ENCODE results near the gene TADA2B.

The TADA2B gene

GRCh38 chr4:7049739-7050138 lies 6.6 kb downstream of the TADA2B start:
- Mint-ChIP-seq H3K4me1 (ENCODE audit: low read depth in 2 of 2) (peaks cover 39 to 44% of the 10 kb centered on the region in 2 donors), H3K4me3 (peak overlapping the region in 1 of 2 donors; percentile 34), H3K36me3 (ENCODE audit: insufficient read depth) (peaks cover 43% of the 10 kb centered on the region), H3K27me3 (no peaks in the 10 kb centered on the region), H3K9me3 (no peaks in the 10 kb centered on the region), H3K27ac (peak overlapping the region; percentile 46 to 84)
- ATAC-seq (replicated peaks): no peak
- DNase-seq: no peak

GRCh38 chr4:7050481-7051143 lies 7.4 kb downstream of the TADA2B start:
- peaks cover 51% of the 10 kb centered on the region for H3K36me3 Mint-ChIP-seq (ENCODE audit: insufficient read depth)
- DNase-seq (no peak), ATAC-seq (replicated peaks) (no peak)
- peaks cover 35% of the 10 kb centered on the region in 2 donors for H3K4me1 Mint-ChIP-seq (ENCODE audit: low read depth in 2 of 2)
- H3K27me3 Mint-ChIP-seq: no peaks in the 10 kb centered on the region
- H3K9me3 Mint-ChIP-seq: no peaks in the 10 kb centered on the region
- no peak overlapping the region for H3K4me3 Mint-ChIP-seq
- no peak overlapping the region for H3K27ac Mint-ChIP-seq

DNA sequence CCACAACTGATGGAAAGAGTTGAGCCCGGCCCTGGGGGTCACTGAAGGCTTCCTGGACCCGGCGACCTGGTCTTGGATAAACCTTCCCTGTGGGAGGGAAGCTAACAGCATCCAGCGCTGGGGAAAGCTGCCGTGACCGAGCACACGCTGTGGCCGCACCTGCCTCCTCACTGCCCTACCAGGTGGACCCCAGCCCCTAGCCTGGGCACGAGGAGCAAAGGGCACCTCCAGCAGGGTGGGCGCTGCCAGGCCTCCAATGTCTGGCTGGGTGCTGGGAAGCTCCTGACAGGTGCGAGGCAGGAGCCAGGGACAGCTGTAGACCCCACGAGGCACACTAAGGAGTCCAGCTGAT lies 7.9 kb downstream of the TADA2B start:
- Mint-ChIP-seq H3K27me3 (no peaks in the 10 kb centered on the region), H3K36me3 (ENCODE audit: insufficient read depth) (peaks cover 52% of the 10 kb centered on the region), H3K4me1 (ENCODE audit: low read depth in 2 of 2) (peaks cover 31 to 32% of the 10 kb centered on the region in 2 donors), H3K9me3 (no peaks in the 10 kb centered on the region), H3K4me3 (no peak overlapping the region), H3K27ac (no peak overlapping the region)
- no peak for DNase-seq
- ATAC-seq (replicated peaks): no peak

DNA sequence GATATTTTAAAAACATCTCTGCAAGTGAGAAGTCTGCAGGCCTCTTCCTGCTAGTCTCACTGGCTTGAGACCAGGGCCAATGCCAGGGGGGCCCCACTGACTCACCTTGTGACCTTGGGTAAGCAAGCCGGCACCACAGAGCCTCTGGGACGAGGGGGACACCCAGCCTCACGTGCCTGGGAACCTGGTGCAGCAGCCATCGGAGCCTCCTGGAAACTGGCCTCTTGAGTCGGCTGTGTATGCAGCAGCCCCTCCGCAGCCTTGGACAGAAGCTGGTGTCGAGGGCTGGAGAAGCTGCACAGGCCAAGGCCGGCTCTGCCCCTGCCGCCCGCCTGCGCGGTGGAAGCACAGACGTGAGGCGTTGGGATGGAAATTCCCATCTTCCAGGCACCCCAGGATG lies 8.7 kb downstream of the TADA2B start:
- DNase-seq (no peak), ATAC-seq (replicated peaks) (no peak)
- no peak overlapping the region for H3K4me3 Mint-ChIP-seq
- H3K27ac Mint-ChIP-seq: no peak overlapping the region
- no peaks in the 10 kb centered on the region for H3K27me3 Mint-ChIP-seq
- no peaks in the 10 kb centered on the region for H3K9me3 Mint-ChIP-seq
- peaks cover 58% of the 10 kb centered on the region for H3K36me3 Mint-ChIP-seq (ENCODE audit: insufficient read depth)
- H3K4me1 Mint-ChIP-seq (ENCODE audit: low read depth in 2 of 2): peaks cover 24 to 28% of the 10 kb centered on the region in 2 donors

- Mint-ChIP-seq H3K27ac (peak overlapping the region in 1 of 2 donors; percentile 87), H3K4me1 (ENCODE audit: low read depth in 2 of 2) (peaks cover 20 to 24% of the 10 kb centered on the region in 2 donors), H3K4me3 (no peak overlapping the region), H3K36me3 (ENCODE audit: insufficient read depth) (peaks cover 61% of the 10 kb centered on the region), H3K27me3 (no peaks in the 10 kb centered on the region), H3K9me3 (no peaks in the 10 kb centered on the region)
- ATAC-seq (replicated peaks) (no peak), DNase-seq (no peak)
Observed at GRCh38 chr4:7052313-7052712, 9.1 kb downstream of the TADA2B start.

DNA sequence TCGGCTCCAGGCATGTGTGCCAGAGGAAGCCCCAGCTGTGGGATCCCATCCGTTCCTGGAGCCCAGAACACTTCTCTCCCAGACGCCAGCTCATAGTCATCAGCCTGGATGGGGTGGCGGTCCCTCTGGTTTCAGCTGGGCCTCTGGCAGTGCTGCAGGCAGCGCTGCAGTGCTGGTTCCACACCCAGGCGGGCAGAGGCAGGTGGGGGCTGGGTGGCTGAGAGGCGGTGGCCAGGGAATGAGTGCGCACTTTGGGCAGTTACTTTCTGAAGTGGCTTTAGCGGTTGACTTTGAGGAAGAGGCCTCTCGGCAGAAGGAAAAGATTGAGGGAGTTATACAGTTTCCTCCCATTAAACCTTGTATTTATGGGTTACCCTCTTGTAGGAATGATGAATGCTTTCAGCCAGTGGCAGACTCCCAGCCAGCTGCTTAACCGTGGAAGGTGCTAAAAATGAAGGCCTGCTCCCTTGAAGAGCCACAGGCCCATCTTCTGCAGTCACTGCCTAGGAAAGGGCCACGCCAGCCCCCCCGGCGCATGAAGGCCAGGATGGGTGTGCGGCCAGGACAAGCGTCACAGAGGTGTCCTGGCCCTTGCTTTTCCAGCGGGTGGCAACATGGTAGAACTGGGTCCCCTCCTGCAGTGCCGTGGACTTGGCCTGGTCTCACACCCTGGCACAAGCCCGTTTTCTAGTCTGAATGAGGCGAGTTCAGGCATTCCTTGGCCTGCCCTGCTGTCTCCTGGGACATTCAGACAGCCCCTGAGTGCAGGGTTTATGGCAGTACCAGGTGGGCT lies 9.9 kb downstream of the TADA2B start:
- DNase-seq (no peak), ATAC-seq (replicated peaks) (no peak)
- Mint-ChIP-seq H3K4me3 (no peak overlapping the region), H3K4me1 (ENCODE audit: low read depth in 2 of 2) (peaks cover 16 to 18% of the 10 kb centered on the region in 2 donors), H3K27me3 (no peaks in the 10 kb centered on the region), H3K9me3 (no peaks in the 10 kb centered on the region), H3K36me3 (ENCODE audit: insufficient read depth) (peaks cover 63% of the 10 kb centered on the region), H3K27ac (peak overlapping the region in 1 of 2 donors; percentile 87)

GRCh38 chr4:7054106-7054880 lies 11.1 kb downstream of the TADA2B start:
- H3K27ac Mint-ChIP-seq: peak overlapping the region; percentile 5 to 49
- peaks cover 70% of the 10 kb centered on the region for H3K36me3 Mint-ChIP-seq (ENCODE audit: insufficient read depth)
- no peaks in the 10 kb centered on the region for H3K9me3 Mint-ChIP-seq
- ATAC-seq (replicated peaks) (no peak), DNase-seq (no peak)
- H3K4me3 Mint-ChIP-seq: no peak overlapping the region
- H3K27me3 Mint-ChIP-seq: no peaks in the 10 kb centered on the region
- peaks cover 16 to 17% of the 10 kb centered on the region in 2 donors for H3K4me1 Mint-ChIP-seq (ENCODE audit: low read depth in 2 of 2)

DNA sequence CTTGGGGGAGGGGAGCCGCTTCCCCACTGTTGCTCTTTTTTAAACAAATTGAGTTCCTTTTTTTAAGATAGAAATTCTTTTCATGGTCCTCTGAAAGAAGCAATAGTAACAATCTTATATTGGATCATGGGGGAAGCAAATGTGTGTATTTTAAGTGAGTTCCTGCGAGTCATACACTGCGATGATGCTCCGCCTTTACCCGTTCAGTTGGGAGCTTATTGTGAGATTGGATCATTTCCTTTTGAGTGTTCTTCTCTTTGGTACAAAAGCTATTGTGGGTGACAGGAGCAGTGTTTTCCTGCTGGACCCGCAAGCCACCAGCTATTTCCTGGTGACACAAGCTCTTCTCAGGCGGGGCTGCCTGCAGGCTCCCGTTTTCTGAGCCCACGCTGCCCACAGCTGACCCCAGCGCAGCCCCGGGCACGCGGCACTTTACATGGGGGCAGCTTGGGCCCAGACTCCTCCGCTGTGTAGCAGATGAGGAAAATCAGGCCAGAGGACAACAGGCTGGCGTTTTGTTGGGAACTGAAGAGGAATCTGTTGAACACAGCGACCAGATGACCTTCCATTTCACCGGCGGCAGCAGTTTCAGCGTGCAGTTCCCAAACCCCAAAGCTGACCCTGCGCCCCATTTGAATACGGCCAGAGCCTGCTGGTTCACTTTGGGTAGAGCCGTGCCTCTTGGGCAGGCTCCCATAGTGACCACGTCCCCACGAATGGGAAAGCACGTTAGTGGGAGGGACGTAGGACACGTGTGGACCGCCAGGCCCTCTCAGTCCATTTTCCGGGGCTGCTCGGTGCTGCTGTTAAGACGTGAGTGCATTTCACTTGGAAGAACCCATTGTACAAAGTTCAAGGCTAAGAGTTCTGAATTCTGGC lies 12.2 kb downstream of the TADA2B start:
- Mint-ChIP-seq H3K4me1 (ENCODE audit: low read depth in 2 of 2) (peaks cover 10 to 13% of the 10 kb centered on the region in 2 donors), H3K27ac (no peak overlapping the region), H3K36me3 (ENCODE audit: insufficient read depth) (peaks cover 74% of the 10 kb centered on the region), H3K4me3 (no peak overlapping the region), H3K9me3 (no peaks in the 10 kb centered on the region), H3K27me3 (no peaks in the 10 kb centered on the region)
- DNase-seq (no peak), ATAC-seq (replicated peaks) (no peak)

DNA sequence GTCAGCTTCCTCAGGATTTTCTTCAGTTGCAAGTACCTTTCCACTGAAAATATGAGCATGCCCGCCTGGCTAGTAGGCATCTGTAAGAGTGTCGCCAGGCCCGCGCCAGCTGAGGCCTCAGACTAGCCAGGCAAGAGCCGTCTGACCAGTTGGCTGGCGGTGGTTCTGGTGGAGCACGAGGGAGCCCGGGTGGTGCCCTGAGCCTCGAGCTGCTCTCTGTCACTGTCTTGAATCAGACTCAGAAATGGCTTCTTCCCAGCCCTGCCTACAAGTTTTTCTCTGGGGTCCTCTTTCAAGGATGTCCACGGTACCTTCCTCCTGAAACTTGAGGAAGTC lies 12.8 kb downstream of the TADA2B start:
- DNase-seq (no peak), ATAC-seq (replicated peaks) (no peak)
- Mint-ChIP-seq H3K27ac (no peak overlapping the region), H3K4me1 (ENCODE audit: low read depth in 2 of 2) (peaks cover 10 to 13% of the 10 kb centered on the region in 2 donors), H3K27me3 (no peaks in the 10 kb centered on the region), H3K4me3 (no peak overlapping the region), H3K9me3 (no peaks in the 10 kb centered on the region), H3K36me3 (ENCODE audit: insufficient read depth) (peaks cover 74% of the 10 kb centered on the region)

DNA sequence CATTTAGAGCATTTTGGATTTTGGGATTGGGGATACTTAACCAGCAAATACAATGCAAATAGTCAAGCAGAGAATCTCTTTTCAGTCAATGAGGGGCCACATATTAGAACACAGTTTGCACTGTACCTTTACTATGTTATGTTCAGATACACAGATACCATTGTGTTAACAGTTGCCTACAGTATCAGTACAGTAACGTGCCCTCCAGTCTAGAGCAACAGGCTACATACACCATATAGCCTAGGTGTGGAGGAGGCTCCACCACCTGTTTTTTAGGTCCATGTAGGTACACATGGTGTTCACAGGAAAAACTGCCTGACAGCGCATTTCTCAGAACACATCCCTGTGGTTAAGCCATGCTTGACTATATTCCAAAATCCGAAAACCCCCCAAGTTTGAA lies 15.6 kb downstream of the TADA2B start:
- Mint-ChIP-seq H3K4me3 (no peak overlapping the region), H3K27me3 (no peaks in the 10 kb centered on the region), H3K27ac (peak overlapping the region in 1 of 2 donors; percentile 49), H3K36me3 (ENCODE audit: insufficient read depth) (peaks cover 91% of the 10 kb centered on the region), H3K9me3 (no peaks in the 10 kb centered on the region), H3K4me1 (ENCODE audit: low read depth in 2 of 2) (peaks cover 6 to 23% of the 10 kb centered on the region in 2 donors)
- ATAC-seq (replicated peaks): no peak
- DNase-seq: no peak

GRCh38 chr4:7059662-7060061 lies 16.5 kb downstream of the TADA2B start:
- Mint-ChIP-seq H3K27ac (no peak overlapping the region), H3K4me3 (no peak overlapping the region), H3K9me3 (no peaks in the 10 kb centered on the region), H3K27me3 (no peaks in the 10 kb centered on the region), H3K4me1 (ENCODE audit: low read depth in 2 of 2) (peaks cover 6 to 27% of the 10 kb centered on the region in 2 donors), H3K36me3 (ENCODE audit: insufficient read depth) (peaks cover 82% of the 10 kb centered on the region)
- no peak for DNase-seq
- no peak for ATAC-seq (replicated peaks)

GRCh38 chr4:7060346-7061150 lies 17.4 kb downstream of the TADA2B start:
- ATAC-seq (replicated peaks) (no peak), DNase-seq (no peak)
- H3K27ac Mint-ChIP-seq: peak overlapping the region in 1 of 2 donors; percentile 24
- H3K27me3 Mint-ChIP-seq: no peaks in the 10 kb centered on the region
- no peak overlapping the region for H3K4me3 Mint-ChIP-seq
- peaks cover 8 to 22% of the 10 kb centered on the region in 2 donors for H3K4me1 Mint-ChIP-seq (ENCODE audit: low read depth in 2 of 2)
- no peaks in the 10 kb centered on the region for H3K9me3 Mint-ChIP-seq
- peaks cover 80% of the 10 kb centered on the region for H3K36me3 Mint-ChIP-seq (ENCODE audit: insufficient read depth)
